HG03354 (cell line): Measurements from ENCODE around the gene SPATA16.

ENCODE experiments used
- ATAC-seq: cut with Tn5 transposase; IDR thresholded peaks from one replicate; pipeline ENCODE4 v1.9.1; 2021; ENCODE audit warnings: mild to moderate bottlenecking; ENCODE audit not compliant: unreplicated experiment, poor library complexity, severe bottlenecking

SPATA16 gene

DNA sequence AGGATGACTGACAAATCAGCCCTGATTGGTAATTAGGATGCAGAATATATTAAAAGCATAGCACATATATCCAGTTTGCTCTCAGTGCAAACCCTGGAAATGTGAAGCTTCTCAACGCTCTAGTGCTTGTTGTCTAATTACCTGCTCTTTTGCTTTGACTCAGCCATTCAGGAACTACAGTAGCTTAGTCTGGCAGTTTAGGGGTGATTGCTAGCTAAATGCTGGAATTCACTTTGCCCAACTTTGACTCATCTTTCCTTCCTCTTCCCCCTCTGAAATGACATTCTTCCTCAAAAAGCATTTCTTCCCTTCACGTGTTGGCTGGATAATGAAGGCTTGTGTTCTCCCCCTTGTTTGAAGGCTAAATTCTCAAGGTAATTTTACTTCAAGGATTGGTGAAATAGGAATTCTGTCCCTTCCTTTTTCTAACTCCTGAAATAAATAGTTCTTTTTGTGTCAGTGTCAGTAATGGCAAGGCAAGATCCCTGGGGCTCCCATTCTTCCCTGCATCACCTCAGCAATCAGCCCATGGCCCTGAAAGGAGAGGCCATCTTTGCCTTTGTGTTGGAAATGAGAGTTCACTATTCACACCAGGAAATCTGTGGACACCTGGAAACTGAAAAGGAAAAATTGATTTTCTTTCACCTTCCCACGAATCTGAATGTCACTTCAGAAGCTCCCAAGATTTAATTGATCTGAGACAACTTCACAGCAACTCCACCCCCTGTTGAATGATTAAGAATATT is 286.9 kb downstream of the SPATA16 start:
- no peak for ATAC-seq

DNA sequence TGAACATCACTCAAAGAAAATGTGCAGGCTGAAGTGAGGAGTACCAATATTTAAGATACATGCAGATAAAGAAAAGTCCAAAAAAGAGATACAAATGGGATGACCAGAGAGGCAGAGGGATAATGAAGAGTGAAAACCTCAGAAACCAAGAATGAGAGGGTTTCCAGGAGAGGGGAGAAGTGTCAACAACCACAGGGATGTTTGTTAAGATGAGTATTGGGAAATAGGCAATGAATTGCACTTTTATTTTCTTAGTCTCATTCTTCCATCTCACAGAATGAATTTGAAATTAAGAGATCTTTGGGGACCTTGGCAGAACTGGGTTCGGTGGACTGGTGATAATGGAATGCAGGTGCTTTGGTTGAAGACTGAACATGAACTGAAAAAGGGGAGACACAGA is 288.0 kb downstream of the SPATA16 start:
- no peak for ATAC-seq

DNA sequence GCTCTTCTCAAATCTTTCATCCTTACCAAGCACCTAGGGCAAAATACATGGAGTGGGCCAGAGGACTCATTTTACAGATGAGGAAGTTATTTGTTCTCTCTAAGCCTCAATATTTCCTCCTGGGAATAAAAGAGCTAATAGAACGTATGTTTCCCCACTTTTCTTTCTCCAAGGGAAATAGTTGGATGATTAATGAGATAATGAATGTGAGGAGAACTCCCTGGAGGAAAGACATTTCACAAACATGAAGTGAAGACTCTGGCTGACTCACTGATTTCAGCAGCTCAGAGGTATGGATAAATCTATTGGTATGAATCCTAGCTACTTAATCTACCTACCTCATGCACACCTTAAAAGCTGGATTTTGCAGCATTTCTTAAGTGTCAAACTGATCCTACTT is 292.1 kb downstream of the SPATA16 start:
- no peak for ATAC-seq

DNA sequence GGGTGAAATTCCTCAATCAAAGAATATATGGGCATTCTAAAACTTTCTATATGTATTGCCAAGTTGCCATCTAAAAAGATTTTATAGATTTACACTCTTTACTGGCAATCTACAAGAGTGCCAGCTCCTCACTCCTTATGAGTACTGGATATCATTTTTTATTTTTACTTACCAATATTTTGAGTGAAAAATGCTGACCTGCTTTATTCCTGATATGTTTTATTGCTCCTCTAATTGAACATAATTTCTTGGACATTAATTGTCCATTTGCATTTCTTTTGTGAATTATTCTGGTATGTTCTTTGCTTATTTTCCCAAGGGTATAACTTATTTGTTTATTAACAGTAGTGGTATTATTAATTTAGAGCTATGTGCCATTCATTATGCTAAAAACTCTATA is 293.7 kb downstream of the SPATA16 start:
- no peak for ATAC-seq

DNA sequence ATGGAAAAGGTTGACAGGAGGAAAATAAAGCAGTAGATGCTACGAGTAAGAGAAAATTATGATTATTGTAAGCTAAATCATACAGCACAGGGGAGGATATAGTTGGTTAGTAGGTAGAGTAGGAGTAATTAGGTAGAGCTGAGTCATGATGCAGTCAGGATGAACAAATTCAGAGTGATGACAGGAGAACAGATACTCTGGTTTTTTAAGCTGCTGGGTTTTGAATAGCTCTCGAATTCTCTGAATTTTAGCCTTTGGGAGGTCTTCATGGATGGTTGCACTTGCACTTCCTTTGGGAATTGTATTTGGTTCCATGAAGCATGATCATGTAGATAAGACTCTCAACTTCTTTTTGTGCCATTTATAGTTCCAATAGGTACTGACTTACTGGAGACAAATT is 294.3 kb downstream of the SPATA16 start:
- ATAC-seq: peak; percentile 11

DNA sequence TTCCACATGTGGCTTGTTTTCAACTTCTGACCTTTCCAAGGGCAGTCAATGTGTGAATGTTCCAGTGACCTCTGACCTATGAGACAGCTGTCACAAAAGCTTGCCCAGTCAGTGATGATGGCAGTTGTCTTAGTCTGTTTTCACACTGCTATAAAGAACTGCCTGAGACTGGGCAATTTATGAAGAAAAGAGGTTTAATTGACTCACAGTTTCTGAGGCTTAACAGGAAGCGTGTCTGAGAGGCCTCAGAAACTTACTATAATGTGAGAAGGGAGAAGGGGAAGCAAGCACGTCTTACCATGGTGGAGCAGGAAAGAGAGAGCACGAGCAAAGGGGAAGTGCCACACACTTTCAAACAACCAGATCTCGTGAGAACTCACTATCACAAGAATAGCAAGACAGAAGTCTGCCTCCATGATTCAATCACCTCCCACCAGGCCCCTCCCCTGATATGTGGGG is 294.9 kb downstream of the SPATA16 start:
- ATAC-seq: peak; percentile 77

DNA sequence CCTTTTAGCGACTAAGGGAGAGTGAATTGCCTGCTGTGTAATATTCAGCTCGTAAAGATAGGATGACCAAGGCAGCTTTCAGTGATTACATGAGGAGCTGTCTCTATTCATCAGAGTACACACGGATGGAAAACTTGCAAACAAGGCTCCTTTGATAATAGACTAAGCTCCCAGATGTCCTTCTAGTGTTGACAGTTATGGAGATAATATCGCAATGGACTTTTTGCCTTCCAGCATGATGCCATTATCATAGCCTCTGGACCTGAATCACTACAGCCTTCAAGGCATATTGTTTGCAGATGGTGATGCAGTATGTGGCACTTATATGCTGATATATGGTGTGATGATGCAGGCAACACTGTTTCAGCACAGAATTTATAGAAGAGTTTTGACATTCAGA is 296.6 kb downstream of the SPATA16 start:
- ATAC-seq: no peak

DNA sequence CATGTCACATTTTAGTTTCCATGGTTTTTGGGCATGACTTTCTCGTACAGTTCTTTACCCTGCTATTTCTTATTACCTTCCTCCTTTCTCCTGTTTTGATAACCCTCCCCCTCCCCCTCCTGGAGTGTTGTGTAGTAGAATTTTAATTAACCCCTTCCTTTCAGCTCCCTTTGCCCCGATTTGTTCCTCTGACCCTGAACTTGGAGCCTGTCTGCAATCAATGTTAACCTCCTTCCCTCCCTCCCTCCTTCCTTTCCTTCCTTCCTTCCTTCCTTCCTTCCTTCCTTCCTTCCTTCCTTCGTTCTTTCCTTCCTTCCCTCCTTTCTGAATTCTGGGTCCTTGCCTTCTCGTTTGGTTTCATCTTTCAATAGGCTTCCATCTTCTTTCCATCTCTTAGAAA is 300.1 kb downstream of the SPATA16 start:
- no peak for ATAC-seq

DNA sequence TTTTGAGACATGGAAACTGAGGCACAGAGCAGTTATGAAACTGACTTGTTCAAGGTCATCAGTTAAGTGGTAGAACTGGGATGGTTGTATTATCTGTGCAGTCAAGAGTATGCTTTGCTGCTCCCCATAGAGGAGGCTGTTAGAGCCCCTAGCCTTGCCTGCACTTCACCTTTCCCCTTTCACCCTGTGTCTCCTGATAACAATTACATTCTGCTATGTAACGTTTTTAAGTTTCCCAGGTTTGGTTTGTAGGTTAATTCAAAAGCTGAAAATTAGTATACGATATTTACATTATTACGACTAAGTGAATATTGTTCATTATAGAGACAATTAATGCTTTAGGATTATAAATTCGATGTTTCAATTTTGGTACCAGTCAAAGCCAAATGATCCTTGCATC is 300.6 kb downstream of the SPATA16 start:
- ATAC-seq: no peak

DNA sequence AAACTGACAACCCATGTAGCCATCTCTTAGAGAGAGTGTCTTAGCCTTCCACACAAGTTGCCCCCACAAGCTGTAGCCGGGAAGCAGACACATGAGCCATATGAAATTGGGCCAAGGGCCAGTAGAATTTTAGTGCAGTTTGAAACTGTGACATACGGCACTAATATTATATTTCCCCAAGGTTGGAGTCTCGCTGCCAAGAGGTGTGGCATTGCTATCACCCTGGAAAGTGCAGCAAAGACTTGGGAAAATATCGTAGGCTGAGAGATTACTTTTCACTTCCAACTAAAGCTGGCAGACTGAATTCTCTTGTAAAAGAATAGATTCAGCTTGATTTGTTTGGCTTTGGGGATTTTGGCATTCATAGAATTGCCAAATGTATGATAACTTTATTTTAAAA is 301.4 kb downstream of the SPATA16 start:
- no peak for ATAC-seq
